AG09309 (cell line): ENCODE data around the gene NUP210.

Experiments
- DNase-seq: peaks from one replicate; pipeline ENCODE4 v3.0.0-alpha.2; 2010; ENCODE audit warnings: low read depth
- H3K4me3 ChIP-seq: 2 replicates; pipeline ENCODE4 v1.5.1; 2011; ENCODE audit warnings: mild to moderate bottlenecking, low read depth, low read length, moderate library complexity; ENCODE audit not compliant: control insufficient read depth
- TF ChIP-seq, protein P1 (sequence below): IDR thresholded peaks from 2 replicates; pipeline ENCODE4 v1.5.1; 2011; ENCODE audit warnings: mild to moderate bottlenecking, low read depth, low read length, inconsistent platforms; ENCODE audit not compliant: insufficient read depth, control insufficient read depth; ENCODE audit errors: missing control alignments

The NUP210 gene

DNA sequence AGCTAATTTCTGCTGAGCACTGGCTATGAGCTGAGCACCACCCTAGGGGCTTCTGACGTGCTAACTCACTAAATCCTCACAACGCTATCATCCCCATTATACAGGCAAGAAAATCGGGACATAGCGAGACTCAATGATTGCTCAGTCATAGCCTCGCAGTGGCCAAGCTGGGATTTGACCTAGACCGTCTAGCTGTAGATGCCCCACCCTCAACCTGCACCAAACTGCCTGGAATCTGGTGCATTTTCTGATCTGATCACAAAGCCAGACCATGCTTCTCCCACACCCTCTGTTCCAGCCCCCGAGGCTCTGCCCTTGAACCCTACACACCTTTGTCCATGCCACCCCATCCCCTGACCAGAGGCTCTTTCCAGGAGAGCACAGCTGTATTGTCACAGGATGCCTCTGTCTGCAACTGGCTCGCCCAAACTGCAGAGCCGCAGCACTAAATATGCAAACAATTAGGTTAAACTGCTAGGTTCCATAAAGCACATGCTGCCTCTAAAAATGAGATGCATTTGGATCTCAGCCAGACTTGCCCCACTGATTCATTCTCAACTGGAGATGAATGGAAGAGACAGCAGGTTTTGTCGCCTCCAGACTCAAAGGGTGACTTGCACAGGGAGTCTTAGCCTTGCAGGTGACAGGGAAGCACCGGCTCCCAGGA lies 95.2 kb downstream of the NUP210 start:
- TF ChIP-seq, protein P1, sequence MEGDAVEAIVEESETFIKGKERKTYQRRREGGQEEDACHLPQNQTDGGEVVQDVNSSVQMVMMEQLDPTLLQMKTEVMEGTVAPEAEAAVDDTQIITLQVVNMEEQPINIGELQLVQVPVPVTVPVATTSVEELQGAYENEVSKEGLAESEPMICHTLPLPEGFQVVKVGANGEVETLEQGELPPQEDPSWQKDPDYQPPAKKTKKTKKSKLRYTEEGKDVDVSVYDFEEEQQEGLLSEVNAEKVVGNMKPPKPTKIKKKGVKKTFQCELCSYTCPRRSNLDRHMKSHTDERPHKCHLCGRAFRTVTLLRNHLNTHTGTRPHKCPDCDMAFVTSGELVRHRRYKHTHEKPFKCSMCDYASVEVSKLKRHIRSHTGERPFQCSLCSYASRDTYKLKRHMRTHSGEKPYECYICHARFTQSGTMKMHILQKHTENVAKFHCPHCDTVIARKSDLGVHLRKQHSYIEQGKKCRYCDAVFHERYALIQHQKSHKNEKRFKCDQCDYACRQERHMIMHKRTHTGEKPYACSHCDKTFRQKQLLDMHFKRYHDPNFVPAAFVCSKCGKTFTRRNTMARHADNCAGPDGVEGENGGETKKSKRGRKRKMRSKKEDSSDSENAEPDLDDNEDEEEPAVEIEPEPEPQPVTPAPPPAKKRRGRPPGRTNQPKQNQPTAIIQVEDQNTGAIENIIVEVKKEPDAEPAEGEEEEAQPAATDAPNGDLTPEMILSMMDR: no peak
- no peak overlapping the region for H3K4me3 ChIP-seq
- DNase-seq: no peak

DNA sequence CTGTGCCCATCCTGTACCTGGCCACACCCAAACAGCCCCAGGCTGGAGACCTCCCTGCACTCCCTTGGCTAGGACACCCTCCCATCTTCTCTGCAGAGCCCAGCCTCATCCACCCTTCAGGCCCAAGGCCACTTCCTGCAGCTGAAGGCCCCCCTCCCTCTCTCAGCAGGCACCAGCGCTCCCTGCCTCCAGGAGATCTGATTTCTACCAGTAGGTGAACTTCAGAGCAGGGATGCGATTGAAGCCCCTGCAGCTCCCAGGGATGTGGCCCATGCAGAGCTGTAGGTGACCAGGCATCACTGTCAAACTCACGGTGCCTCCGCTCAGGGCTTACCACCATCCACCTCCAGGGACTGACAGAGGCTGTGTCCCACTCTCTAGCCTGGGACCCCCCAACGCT lies 96.3 kb downstream of the NUP210 start:
- TF ChIP-seq, protein P1: no peak
- H3K4me3 ChIP-seq: no peak overlapping the region
- DNase-seq: no peak

DNA sequence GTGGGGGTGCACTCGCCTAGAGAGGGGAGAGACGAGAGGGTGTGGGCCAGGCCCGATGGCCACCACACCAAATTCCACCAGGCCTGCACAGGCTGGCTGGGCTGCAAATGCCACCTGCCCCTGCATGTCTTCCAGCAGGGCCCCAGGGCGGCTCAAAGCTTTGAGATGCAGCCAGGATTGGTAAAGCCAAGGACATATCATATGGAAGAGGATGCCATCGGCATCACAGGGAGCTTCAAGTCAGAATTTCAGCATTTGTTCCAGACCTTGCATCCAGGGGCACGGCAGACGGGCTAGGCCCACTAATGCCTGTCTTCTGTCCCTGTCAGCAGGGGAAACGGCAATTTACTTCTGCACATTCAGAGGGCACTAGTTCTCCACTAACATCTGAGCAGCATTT lies 97.8 kb downstream of the NUP210 start:
- TF ChIP-seq, protein P1: no peak
- no peak overlapping the region for H3K4me3 ChIP-seq
- no peak for DNase-seq

DNA sequence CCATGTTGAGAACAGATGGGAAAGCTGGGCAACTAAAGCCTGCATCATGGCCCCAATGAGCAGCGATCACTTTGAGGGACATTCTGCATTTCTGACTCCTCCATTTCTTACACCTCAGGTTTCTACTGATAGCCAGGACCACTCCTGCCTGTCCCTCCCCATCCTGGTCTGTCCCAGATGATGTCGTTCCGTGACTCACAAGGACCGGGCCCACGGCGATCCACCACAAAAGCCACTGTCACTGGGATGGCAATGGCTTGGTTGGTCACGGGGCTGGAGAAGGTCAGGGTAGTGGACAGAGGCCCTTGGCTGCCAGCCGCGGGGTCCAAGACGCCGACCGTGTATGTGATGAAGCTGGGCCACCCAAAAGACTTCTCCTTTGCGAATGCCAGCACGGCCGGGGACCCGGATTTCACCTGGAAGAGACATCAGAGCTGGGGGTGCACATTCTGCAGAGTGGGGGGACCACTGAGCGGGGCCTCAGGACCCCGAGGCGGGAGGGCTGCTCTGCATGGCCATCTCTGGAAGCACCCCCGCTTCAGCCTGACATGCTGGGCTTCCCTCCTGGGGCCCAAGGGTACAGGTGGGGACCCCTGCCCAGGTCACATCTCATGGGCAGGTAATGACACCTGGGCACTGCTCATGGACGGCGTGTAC lies 100.4 kb downstream of the NUP210 start:
- no peak overlapping the region for H3K4me3 ChIP-seq
- TF ChIP-seq, protein P1: no peak
- no peak for DNase-seq

DNA sequence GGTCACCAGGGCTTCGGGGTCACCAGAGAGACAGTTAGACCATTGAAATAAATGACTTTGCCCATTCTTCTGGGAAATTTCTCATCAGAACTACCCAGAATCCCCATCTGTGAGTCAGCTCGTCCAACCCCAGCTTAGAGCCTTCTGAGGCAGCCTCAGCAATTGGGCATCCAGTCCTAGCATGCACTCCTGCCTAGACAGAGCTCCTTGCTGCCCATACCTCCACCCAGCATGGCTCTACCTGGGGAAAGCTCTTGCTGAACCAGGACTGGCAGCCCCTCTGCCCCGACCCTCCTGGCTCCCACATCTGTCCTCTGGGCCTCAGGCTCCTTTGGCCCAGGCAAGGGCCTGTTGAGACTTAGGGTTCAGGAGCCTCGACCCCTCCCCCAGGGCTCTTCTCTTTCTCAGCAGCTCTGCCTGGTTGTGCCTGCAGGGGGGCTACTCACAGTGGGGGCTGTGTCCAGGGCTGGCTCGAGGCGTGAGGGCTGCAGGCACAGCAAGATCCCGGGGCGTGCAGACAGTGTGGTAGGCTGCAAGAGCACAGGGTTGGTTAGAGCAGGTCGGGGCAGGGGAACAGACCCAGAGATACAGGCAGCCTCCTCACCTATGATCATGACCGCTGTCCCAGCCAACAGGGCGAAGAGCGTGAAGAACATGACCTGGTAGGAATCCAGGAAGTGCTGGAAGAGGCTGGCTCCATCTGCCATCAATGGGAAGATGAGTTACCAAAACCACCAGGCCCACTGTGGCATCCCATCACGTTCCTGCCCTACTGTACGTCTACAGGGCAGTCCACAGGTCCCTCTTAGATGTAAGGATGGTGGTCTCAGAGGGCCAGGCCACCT lies 101.3 kb downstream of the NUP210 start:
- DNase-seq: no peak
- H3K4me3 ChIP-seq: no peak overlapping the region
- TF ChIP-seq, protein P1: no peak

DNA sequence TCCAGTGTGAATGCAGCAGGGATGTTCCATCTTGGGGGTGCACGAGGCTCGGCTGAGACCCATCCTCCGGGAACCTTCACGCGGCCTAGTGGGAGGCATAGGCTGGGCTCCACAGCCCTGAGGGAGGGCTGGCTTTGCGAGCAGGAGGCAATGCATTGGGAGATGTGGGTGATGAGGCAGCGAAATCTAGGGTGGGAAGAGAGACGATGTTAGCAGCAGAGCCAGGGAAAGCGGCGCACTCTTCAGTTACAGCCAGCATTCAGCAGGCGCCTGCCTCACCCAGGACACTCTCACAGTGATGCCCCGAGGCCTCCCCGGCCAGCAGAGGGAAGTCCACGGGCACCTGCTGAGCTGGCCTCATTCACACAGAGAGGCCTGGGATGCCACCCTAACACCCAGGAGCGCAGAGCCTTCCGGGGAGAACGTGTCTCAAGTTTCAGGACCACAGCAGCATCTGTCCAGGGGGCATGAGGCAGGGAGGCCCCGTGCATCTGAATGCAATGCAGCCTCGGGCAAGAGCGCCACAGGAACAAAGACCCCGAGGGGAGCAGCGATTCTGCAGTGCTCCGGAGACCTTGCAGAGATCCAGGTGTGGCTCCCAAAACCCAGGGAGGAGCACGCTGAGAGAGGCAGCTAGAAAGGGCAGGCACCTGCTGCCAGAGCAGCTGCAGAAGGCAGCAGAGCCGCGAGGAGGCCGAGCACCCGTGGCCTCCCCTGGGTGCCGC lies 102.4 kb downstream of the NUP210 start:
- no peak overlapping the region for H3K4me3 ChIP-seq
- DNase-seq: no peak
- TF ChIP-seq, protein P1: no peak
